HG03460 (cell line): ENCODE results near the gene ME2.
A peak's percentile ranks its signal among the peaks of the same experiment; 100 is the strongest.
"Not testable (repeated sequence)": the region's sequence is repeated elsewhere in the genome, so short reads cannot be mapped to it uniquely, and the experiment has no call there.

Source experiments
- ATAC-seq: cut with Tn5 transposase; IDR thresholded peaks from one replicate; pipeline ENCODE4 v1.9.1; 2021; ENCODE audit not compliant: unreplicated experiment

Gene ME2

DNA sequence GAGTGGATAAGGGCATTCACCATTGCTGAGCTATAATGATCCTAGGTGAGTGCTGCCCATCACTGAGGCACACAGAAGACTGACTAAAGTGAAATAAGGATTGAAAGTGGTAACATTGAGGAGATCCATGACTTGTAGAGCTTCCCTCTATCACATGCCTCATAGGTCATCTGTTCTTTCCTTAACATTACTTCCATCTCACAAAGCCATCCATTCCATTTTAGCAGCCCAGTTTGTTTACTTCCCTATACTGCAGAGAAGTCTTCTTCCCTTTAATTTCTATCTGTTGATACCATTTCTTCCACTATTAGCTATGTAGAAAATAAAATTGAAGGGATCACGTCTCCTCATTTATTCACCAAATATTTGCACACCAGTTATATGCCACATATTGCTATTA lies 32.1 kb downstream of the ME2 start:
- ATAC-seq: no peak

DNA sequence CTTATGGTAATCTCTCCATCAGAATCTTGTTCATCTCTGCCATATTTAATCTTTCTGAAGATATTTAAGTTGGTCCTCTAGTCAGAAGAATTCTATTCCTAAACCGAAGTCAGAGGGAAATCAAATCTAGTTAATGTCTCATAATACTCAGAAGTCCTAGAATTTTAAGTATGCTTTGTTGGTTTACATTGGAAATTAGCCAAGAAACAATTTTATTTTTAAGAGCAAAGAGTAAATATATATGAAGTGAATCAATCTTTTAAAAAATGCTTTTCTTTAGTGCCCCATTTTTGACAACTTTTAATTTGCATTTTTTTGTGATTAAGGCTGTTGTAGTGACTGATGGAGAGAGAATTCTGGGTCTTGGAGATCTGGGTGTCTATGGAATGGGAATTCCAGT lies 38.1 kb downstream of the ME2 start:
- ATAC-seq: no peak

DNA sequence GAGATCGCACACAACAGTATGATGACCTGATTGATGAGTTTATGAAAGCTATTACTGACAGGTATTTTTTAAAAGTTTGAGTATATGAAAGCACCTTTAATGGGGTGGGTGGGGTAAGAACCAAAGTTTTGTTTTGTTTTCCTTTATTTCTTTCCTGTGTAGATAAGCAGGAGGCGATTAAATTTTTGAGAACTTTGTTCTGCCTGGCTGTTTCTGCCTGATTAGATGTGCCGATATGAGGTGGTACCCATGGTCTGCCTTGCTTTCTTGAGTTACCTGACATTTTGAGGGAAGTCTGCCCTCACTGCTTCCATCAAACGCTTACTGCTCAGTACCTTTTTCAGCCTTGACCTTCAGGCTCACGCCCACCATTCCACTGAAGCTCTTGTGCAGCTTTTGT lies 39.2 kb downstream of the ME2 start:
- no peak for ATAC-seq

DNA sequence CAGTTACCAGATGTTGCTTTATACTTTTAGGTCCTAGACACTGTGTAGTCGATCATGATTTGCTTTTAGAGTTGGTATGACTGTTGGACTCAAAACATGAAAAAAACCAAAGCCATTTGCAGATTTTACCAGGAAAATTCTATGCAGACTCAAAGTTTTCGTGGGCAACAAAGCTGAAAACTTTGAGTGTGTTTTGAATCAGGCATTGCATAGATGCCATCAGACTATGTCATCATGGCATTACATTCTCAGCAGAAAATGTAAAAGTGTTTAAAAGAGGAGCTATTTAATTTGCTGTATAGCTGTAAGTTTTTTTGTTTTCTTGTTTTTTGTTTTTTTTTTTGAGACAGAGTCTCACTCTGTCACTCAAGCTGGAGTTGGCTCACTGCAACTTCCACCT lies 45.5 kb downstream of the ME2 start:
- ATAC-seq: no peak

DNA sequence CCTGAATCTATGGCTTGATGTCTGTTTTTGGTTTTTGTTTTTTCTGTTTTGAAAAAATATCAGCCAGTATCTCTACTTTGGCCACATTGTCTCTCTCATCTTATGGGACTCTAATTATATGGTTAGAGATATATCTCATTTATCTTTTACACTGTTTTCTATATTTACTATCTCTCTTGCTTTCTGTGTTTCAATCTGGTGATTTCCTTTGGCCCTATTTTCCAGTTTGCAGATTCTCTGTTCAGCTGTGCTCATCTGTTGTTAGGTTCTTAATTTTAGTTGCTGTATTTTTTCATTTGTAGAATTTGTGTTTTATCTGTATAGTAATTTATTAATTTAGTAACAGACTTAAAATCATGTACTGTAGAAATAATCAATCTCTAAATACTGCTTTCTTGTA lies 47.6 kb downstream of the ME2 start:
- no peak for ATAC-seq

DNA sequence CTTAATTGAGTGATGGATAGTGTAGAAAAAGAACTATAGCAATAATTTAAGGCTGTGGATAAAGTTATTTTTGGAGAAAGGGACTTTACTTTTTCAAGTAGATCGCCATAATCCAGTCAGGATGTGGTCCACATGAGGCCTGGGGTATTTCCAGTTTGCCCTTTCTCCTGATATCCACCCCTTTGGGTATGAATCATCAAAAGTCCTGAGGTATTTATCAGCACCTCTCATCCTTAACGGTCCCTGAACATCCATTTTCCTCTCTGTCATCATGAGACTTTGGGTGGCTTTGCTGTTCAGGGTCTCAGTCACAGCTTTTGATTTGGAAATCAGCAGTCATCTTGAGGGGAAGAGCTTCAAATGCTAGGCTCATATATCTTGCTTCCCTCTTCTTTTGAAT lies 49.6 kb downstream of the ME2 start:
- ATAC-seq: no peak

DNA sequence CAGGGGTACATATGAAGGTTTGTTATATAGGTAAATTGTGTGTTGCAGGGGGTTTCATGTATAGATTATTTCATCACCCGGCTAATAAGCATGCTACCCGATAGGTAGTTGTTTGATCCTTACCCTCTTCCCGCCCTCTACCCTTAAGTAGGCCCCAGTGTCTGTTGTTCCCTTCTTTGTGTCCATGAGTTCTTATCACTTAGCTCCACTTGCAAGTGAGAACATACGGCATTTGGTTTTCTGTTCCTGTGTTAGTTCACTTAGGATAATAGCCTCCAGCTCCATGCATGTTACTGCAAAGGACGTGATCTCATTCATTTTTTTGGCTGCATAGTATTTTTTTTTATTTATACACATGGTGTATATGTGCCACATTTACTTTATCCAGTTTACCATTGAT lies 54.8 kb downstream of the ME2 start:
- no peak for ATAC-seq

DNA sequence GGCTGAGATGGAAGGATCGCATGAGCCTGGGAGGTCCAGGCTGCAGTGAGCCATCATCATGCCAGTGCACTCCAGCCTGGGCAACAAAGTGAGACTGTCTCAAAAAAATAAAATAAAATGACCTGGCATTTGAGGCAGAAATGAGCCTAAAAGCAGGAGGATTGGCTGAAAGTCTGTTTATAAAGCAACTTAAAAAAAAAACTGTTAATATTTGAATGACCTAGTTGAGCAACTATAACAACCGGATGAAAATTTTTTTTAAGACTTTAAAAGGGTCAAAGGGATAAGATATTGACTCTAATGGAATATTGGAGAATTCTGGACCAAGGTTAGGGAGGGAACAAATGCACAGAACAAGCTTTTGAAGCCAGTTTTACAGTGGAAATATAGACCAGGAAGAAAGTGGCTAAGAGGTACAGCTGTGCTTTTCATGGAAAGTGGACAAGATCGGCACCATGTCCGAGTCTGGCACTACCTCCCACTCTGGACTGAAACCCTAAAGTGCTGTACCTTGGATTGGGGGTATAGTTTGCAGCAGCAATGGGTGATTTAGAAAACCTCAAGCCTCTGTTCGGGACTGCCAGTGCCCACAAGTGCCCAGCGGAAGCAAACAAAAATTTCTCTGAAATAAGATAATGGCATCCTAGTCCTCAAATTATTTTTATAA lies 55.8 kb downstream of the ME2 start:
- ATAC-seq: no peak

DNA sequence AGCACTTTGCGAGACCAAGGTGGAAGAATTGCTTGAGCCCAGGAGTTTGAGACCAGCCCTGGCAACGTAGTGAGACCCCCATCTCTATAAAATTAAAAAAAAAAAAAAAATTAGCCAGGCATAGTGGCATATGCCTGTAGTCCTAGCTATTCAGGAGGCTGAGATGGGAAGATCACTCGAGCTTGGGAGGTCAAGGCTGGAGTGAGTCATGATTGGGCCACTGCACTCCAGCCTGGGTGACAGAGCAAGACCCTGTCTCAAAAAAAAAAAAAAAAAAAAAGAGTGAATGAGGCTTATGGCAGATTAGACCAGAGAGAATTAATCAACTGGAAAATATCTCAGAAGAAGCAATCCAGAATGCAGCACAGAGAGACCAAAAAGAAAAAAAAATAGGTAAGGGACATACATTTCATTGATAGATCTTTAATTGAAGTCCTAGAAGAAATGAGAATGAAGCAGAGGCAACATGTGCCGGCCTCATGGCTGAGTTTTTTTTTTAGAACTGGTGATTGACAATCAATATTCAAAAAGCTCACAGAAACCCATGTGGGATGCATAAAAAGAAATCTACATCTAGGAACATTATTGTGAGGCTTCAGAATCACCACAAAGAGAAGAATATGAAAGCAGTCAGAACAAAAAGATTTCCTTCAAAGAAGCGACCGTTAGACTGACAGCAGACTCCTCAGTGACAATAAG lies 56.7 kb downstream of the ME2 start:
- no peak for ATAC-seq

DNA sequence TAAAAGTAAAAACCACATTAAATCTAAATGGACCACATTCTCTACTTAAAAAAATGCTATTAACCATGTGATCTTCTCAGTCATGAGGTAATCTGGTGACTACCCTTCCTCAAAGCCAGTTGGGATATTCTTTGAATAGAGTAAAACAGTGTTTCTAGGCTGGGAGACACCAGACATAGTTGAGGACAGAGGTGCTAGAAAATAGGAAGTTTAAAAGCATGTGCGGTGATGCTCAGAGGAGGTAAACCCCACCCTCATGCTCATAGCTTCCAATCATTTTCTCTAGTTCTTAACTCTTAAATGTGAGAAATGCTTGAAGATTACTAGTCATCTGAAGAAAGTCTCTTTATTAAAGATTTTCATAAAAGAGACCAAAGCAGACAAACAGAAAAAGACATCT lies 58.3 kb downstream of the ME2 start:
- no peak for ATAC-seq

DNA sequence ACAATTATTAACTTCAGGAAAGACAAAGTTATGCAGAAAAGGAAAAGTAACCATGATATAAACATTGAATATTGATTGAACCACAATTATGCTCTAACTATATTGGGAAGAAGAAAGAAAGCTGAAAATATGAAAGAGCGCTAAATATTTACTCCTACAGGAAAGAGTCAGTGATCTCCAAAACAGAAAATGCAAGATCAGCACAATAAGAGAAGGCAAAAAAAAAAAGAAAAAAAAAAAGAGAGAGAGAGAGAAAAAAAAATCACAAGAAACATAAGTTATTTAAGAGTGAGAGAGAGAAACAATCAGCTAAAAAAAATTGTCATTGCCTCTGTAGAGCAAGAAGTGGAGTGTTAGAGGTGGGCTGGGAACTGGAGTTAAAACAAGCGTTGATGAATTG lies 60.0 kb downstream of the ME2 start:
- ATAC-seq: no peak

DNA sequence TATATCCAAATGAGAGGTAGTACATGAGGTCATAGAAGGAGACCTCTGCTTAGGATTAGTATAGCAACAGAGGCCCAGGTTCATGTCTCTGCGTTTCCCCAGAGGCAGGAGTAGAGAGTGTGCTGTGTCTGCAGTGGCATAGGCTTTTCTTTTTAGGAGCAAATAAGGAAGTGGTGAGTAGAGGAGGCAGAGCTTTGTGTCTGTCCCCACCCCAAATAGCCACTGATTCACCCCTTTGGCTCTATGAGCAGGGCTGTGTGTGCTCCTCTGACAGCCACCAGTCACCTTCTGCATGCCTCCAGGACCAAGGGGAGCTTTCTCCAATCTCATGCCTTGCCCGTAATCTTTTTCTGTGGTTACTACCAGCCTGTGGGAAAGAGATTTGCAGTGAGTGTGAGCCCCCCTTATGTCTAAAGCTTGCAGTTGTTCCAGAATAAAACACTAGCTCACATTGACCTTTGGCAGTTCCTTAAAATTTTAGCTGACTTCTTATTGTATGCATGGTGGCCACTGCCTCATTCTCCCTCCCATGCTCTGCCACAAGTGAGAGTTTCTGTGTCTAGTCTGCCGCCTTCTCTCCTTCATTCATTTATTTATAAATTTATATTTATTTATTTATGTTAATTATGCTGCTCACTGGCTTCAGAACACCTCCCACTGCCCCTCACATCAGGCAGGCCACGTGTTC lies 65.5 kb downstream of the ME2 start:
- ATAC-seq: no peak

DNA sequence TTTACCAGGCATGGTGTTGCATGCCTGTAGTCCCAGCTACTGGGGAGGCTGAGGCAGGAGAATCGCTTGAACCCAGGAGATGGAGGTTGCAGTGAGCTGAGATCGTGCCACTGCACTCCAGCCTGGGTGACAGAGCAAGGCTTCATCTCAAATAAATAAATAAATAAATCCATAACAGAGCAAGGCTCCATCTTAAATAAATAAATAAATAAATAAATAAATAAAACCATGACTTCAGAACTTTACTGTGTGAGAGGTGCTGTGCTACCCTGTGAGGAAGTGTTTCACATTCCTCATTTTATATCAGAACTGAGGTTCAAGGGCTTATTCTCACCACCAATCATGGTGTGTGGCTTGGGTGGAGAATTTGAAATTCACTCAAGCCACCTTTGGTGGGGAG lies 67.0 kb downstream of the ME2 start:
- ATAC-seq: not testable (repeated sequence)

DNA sequence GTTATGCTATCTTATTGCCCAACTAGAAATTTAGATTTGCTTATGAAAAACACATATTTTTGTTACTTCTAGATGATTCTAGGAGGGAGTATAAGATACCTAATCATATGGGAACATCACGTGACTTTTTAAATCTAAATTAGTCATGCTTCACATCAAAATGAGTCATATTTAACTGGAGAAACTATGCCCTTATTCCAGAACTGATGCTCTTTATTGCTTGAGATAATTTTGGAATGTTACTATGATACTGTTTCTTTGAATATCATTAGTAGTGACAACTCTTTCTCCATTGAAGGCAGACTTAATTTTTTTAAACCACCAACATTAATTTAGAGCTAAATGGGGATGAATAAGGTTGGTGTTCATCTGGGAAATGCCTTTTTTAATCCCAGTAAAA lies 69.0 kb downstream of the ME2 start:
- no peak for ATAC-seq

DNA sequence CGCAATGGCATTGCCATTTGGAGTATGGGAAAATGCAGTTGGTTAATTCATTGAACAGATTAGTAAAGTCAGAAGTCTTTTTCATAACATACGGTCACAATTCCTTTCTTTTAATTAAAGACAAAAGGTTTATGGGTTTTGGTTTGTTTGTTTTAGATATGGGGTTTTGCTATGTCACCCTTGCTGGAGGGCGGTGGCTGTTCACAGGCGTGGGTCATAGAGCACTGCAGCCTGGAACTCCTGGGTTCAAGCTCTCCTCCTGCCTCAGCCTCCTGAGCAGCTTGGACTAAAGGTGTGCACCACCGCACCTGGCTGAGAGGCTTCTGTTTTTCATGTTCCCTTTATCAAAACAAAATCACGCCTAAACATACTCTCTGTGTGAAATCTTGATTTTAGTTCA lies 70.3 kb downstream of the ME2 start:
- ATAC-seq: no peak

DNA sequence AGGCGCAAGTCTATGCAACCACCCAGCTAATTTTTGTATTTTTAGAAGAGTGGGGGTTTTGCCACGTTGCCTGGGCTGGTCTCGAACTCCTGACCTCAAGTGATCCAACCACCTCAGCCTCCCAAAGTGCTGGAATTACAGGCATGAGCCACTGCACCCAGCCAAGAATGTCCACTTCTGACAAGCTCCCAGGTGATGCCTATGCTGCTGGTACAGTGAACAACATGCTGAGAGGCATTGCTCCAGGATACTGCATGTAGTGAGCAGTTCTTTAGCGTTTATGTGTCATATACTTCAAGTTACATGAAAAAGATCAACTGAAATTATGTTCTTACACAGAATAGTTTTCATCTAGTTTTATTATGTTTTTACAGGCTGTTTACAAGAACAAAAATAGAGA lies 71.7 kb downstream of the ME2 start:
- ATAC-seq: no peak

DNA sequence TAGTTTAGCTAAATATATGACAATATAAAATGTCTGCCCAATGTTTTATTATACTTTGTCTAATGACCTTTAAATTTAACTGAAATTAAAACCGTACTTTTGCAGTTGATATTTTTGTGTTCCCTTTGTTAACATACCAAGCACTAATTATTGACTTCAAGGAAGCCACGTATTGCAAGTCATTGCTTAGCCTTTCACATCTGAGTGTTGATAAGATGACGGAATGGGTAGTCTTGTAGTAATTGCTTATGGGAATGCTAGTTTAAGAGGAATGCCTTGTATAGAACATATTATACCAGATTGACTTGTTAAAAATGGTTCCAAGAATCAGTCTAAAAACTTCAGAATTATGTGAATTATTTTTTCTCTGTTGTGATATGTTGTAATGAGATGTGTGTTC lies 74.9 kb downstream of the ME2 start:
- ATAC-seq: no peak

DNA sequence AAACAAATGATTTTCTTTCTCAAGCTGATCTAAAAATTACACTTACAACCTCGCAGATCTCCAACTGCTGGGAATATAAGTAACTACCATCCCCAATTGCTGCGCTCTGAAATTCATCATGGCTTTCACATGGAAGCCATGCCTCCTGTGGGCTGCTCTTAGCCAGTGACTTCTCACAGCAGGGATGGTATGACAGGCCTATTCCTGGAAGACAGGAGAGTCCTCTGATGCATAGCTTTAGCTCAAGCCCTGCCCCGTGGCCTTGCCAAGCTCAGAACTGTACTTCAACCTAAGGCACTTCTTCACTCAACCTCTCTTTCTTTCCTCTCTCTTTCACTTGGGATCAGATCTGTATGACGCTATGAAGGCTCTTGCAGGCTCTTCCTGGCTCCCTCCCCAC lies 76.3 kb downstream of the ME2 start:
- no peak for ATAC-seq

DNA sequence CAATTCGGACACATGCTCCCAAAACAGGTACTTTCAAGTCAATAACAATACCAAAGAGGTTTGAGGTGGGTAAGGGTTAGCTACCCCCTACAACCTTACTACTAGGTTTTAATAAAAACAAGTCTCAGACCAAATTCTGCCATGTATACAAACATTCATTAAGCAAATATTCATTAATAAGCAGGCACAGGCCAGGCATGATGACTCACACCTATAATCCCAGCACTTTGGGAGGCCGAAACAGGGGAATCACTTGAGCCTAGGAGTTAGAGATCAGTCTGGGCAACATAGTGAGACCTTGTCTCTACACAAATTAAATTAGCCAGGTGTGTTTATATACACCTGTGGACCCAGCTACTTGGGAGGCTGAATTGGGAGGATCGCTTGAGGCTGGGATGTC lies 77.2 kb downstream of the ME2 start:
- no peak for ATAC-seq

DNA sequence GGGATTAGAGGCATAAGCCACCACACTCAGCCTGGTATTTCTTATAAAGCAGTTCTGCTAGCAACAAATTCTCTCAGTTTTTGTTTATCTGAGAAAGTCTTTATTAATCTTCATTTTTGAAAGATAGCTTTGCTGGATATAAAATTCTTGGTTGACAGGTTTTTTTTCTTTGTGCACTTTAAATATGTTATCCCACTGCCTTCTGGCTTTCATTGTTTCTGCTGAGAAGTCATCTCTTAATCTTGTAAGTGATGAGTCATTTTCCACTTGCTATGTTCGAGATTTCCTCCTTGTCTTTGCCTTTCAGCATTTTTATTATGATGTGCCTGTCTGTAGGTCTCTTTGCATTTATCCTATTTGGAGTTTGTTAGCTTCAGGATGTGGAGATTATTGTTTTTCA lies 83.1 kb downstream of the ME2 start:
- ATAC-seq: no peak

DNA sequence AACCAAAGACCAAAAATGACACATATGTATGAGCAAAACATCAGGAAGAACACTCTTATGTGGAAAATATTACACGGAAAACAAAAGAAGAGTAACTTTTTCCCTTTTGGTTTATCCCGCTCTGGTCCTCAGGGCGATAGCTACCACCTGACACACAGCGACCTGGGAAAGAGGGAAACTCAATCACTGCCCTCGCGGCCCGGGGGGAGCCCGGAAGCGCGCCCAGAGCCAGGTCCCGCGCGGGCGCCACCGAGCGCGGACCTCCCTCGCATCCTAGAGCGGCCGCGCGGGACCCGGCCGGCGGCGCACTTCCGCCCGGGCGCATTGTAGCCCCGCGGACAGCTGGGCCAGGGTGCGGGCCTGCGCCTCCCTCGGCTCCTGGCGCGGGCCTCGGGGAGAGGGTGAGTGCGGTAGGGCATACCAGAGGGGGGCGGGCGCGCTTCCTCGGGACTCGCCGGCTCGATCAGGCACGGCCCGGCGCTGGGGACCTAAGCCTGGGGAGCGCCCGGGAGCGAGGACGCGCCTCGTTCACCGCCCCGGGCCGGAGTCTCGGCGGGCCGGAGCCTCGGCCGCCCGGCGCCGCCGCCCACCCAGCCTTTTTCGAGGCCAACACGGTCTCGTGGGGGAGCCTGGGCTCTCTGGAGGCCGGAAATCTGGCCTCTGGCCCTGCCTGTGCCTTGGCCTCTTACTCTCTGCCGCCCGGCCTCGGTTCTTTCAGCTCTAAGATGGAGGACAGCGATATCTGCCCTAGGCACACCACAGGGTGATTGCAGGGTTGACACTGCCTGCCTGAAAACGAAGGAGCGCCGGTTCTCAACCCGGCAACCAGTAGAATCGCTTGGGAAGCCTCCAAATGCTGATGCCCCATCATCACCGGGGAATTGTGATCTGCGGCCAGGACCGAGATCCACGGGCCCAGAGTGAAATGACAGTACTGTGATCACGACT lies 89.1 kb downstream of the ME2 start, which contains the start of gene ELAC1:
TSS of gene ELAC1 (plus strand) at position 327 of the 948 bp plus-strand sequence. CDS start 6,365 bp downstream, outside the sequence.
- ATAC-seq: peak; percentile 96
